ENCODE measurements around the gene MLLT3.

- TF ChIP-seq POLR2A (IDR thresholded peaks at IDR 0.05) (no peak), CTCF (IDR thresholded peaks at IDR 0.05) (no peak), EP300 (IDR thresholded peaks at IDR 0.05) (no peak)
These were observed 196.3 kb downstream of the MLLT3 start for GRCh38 chr9:20426019-20426418.
